Prostate gland (tissue), 2 donors: ENCODE measurements around the gene DTYMK. TPM values are rescaled to one million over a fixed set of nuclear protein-coding genes. Genes with fewer than 3 reads are reported as not detected.

ENCODE experiments used
- DNase-seq: peaks from one replicate; pipeline ENCODE4 v3.0.0-alpha.2; 2019; ENCODE audit warnings: low spot score
- H3K27ac ChIP-seq, 2 donors: fragments of 200-600 bp; sonication (generic); 2 replicates each; pipeline ENCODE4 v1.5.1; 2017 to 2019
- H3K27me3 ChIP-seq: fragments of 200-600 bp; sonication (generic); replicated peaks from 2 replicates; pipeline ENCODE4 v1.5.1; 2019; ENCODE audit not compliant: insufficient read depth
- H3K36me3 ChIP-seq, 2 donors: fragments of 200-600 bp; sonication (generic); 1 replicate in 1 of 2; 2 replicates in 1 of 2; pipeline versions ENCODE4 v1.5.1 to v1.8.1; 2017 to 2019
- H3K4me1 ChIP-seq: fragments of 200-600 bp; sonication (generic); replicated peaks from 2 replicates; pipeline ENCODE4 v1.5.1; 2019
- H3K4me3 ChIP-seq, 2 donors: fragments of 200-600 bp; sonication (generic); 2 replicates each; pipeline ENCODE4 v1.5.1; 2017 to 2019
- H3K9me3 ChIP-seq: fragments of 200-600 bp; sonication (generic); 2 replicates; pipeline ENCODE4 v1.5.1; 2017
- CTCF ChIP-seq, 4 experiments: fragments of 200-600 bp in 2 of 4; fragments of 450-650 bp in 2 of 4; sonication (generic) in 2 of 4; IDR thresholded peaks; 1 replicate in 3 of 4; 2 replicates in 1 of 4; pipeline ENCODE4 v1.5.1; 2016 to 2019; ENCODE audit warnings: antibody characterized with exemption in 4 of 4, mild to moderate bottlenecking in 2 of 4, moderate library complexity in 2 of 4
- POLR2A ChIP-seq: fragments of 450-650 bp; IDR thresholded peaks from one replicate; pipeline ENCODE4 v1.6.1; 2016; ENCODE audit warnings: antibody characterized with exemption, mild to moderate bottlenecking
- POLR2AphosphoS5 ChIP-seq: sonication (generic); formaldehyde crosslinking; IDR thresholded peaks from one replicate; pipeline ENCODE4 v1.6.1; 2017; ENCODE audit warnings: antibody characterized with exemption
- WGBS: methylation state at CpG from one replicate; pipeline ENCODE4 v1.1.5; 2018; 5-methylcytosine and 5-hydroxymethylcytosine counted together
- intact Hi-C: fragments of 100-400 bp; cut with DNase I; formaldehyde crosslinking; loops from one replicate; pipeline ENCODE4 v1.14.2; 2022
- total RNA-seq, 2 donors: library from RNA; depleted of rRNA; stranded (reverse); fragments of >200 nt; gene quantifications; one replicate each; pipeline ENCODE4 v1.1.0, GENCODE V29; 2016

DTYMK gene
- total RNA-seq, 2 donors from 2014 or later: 26.0 to 35.8 TPM

- H3K9me3 ChIP-seq: no peaks in the 10 kb centered on the region
- DNase-seq: no peak
- TF ChIP-seq CTCF (IDR thresholded peaks at IDR 0.05) (no peak), POLR2AphosphoS5 (no peak), POLR2A (no peak)
- no peaks in the 10 kb centered on the region for H3K27me3 ChIP-seq
- 82% methylated on average over 8 of the region's 8 CpGs for WGBS
- no peak overlapping the region for H3K4me3 ChIP-seq
- intact Hi-C loops: no loop called here
- no peaks in the 10 kb centered on the region for H3K36me3 ChIP-seq
- peaks cover 16% of the 10 kb centered on the region for H3K4me1 ChIP-seq
- no peak overlapping the region for H3K27ac ChIP-seq
These were observed 46.3 kb downstream of the DTYMK start for GRCh38 chr2:241640165-241640795.

- TF ChIP-seq POLR2AphosphoS5 (no peak), POLR2A (no peak), CTCF (IDR thresholded peaks at IDR 0.05) (no peak)
- Histone ChIP-seq H3K9me3 (no peaks in the 10 kb centered on the region), H3K4me1 (peaks cover 17% of the 10 kb centered on the region), H3K27me3 (no peaks in the 10 kb centered on the region), H3K27ac (no peak overlapping the region), H3K4me3 (no peak overlapping the region), H3K36me3 (no peaks in the 10 kb centered on the region)
- intact Hi-C loops: loop anchor here (10.0 kb wide), 1 partner anchor 325 kb away; the partner anchor contains the start of genes HDLBP and SEPTIN2
- no peak for DNase-seq
- 94% methylated on average over 7 of the region's 7 CpGs for WGBS
These were observed 47.2 kb downstream of the DTYMK start for GRCh38 chr2:241639385-241639784.

- intact Hi-C loops: loop anchor here (10.0 kb wide), 1 partner anchor 324 kb away; the partner anchor contains the start of genes HDLBP and SEPTIN2
- 92% methylated on average over 14 of the region's 14 CpGs for WGBS
- no peak overlapping the region for H3K4me3 ChIP-seq
These were observed 47.7 kb downstream of the DTYMK start for GRCh38 chr2:241638940-241639339.

DNA sequence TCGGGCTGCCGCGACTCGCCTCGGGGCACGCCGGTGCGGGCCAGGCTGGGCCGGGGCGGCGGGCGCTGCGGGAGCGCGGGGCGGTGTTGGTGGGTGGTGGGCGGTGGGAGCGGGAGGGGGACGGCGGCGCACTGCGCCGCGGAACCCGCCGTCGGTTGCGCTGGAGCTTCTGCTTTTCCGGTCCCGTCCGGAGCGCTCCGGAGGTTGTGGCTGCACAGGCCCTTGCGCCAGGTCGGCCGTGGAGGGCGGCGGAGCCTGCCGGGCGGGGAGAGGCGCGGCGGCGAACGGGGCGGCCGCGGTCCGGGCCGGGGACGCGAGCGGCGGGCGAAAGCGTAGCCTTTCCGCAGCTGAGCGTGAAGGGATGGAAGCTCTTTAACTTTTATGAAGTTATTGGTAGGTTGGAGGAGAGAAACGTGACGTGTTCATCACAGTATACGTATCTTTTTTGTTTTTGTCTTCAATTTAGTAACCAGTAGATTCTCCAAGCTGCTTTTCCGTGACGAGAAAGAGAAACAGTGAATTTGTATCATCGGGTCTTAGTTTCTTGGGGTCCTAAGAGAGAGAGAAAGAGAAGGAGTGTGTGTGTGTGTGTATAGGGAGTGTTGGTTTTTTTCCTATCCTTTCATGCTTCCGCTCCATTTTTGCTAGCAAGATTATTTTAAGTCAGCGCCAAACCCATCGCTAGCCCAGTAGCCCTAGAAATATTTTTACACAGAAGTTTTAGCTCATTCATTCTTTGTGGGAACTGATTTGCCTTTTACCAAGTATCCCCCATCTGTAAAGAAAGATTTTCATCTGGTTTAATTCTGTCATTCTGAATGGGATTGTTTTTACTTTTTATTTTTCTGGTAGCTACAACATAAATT, 48.6 kb downstream of the DTYMK start:
- no peaks in the 10 kb centered on the region for H3K27me3 ChIP-seq
- no peak for TF ChIP-seq POLR2A
- no peak for TF ChIP-seq POLR2AphosphoS5
- TF ChIP-seq CTCF (IDR thresholded peaks at IDR 0.05): no peak
- peaks cover 17% of the 10 kb centered on the region for H3K4me1 ChIP-seq
- no peak for DNase-seq
- peaks cover 5 to 6% of the 10 kb centered on the region in 2 donors for H3K36me3 ChIP-seq
- intact Hi-C loops: loop anchor here (2.0 to 10.0 kb wide), 2 partner anchors 281 to 323 kb away; partner anchors contain the start of genes FARP2, HDLBP and SEPTIN2
- WGBS: under 1% methylated on average over 50 of the region's 67 CpGs
- peak overlapping the region; percentile 99 for H3K27ac ChIP-seq
- H3K9me3 ChIP-seq: no peaks in the 10 kb centered on the region
- H3K4me3 ChIP-seq: peak overlapping the region; percentile 96 to 100

More at GRCh38 chr2:241638940-241639339, 47.7 kb downstream of the DTYMK start:
- H3K9me3 ChIP-seq: no peaks in the 10 kb centered on the region
- no peak for DNase-seq
- H3K27me3 ChIP-seq: no peaks in the 10 kb centered on the region
- peaks cover 17% of the 10 kb centered on the region for H3K4me1 ChIP-seq
- H3K36me3 ChIP-seq: no peaks in the 10 kb centered on the region
- no peak for TF ChIP-seq CTCF (IDR thresholded peaks at IDR 0.05)
- TF ChIP-seq POLR2AphosphoS5: no peak
- TF ChIP-seq POLR2A: no peak
- H3K27ac ChIP-seq: no peak overlapping the region
